ENCODE results near the gene PTPN6.

DNA sequence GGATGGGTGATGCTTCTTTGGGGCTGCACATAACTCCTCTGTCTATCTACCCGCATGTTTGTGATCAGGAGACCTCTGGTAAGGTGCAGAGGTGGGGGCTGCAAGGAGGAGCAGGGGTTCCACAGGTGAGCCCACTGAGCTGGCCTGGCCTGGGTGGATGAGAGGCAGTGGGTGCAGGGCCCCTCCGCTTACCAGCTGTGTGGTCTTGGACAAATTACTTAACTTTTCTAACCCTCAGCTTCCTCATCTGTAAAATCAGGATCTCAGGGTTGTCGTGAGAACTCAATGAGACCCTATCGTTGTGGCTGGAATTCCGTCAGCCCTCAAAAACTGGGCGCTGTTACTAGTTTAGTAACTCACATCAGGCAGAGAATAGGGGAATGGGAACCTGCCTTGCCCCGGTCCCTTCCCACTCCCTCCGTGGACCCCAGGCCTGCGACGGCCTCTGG lies 7.5 kb downstream of the PTPN6 start:
- TF ChIP-seq POLR2A (IDR thresholded peaks at IDR 0.05; ENCODE audit: low read length): no peak
- no peak for TF ChIP-seq GATA1 (IDR thresholded peaks at IDR 0.05; ENCODE audit: low read depth, low read length)

Data from erythroblast (primary cell).